Measurements from ENCODE around the gene DGKI. TPM values are rescaled to one million over a fixed set of nuclear protein-coding genes. Genes with fewer than 3 reads are reported as not detected.

DGKI gene
- polyA plus RNA-seq, 2 donors = 0.09 to 0.12 TPM

Other genes starting within 250 kb of the DGKI start
- 1 to 10 TPM; 4.9 to 7.3 TPM for gene CREB3L2, start 155.1 kb upstream of the DGKI start, polyA plus RNA-seq
- gene AKR1D1, start 229.5 kb upstream of the DGKI start, polyA plus RNA-seq = not detected